Adrenal gland (tissue), 12 donors: ENCODE measurements around the gene RTP4. TPM values are rescaled to one million over a fixed set of nuclear protein-coding genes. Genes with fewer than 3 reads are reported as not detected.

ENCODE experiments used
- DNase-seq, 7 donors: peaks; one replicate each; pipeline ENCODE4 v3.0.0-alpha.2; 2019 to 2020
- H3K27ac ChIP-seq, 5 donors: fragments of 200-600 bp; sonication (generic) in 4 of 5; 1 replicate in 3 of 5; 2 replicates in 2 of 5; pipeline versions ENCODE4 v1.5.1 to v1.8.0; 2016 to 2020; ENCODE audit warnings: mild to moderate bottlenecking in 1 of 5
- H3K27me3 ChIP-seq: fragments of 200-600 bp; 2 replicates; pipeline ENCODE4 v1.8.0; 2021
- H3K36me3 ChIP-seq, 2 donors: fragments of 200-600 bp; replicated peaks in 1 of 2; 1 replicate in 1 of 2; 2 replicates in 1 of 2; pipeline versions ENCODE4 v1.5.1 to v1.8.0; 2018 to 2022
- H3K4me1 ChIP-seq, 2 donors: fragments of 200-600 bp; replicated peaks in 1 of 2; 1 replicate in 1 of 2; 2 replicates in 1 of 2; pipeline versions ENCODE4 v1.5.1 to v1.8.0; 2018 to 2021
- H3K4me3 ChIP-seq, 4 donors: fragments of 200-600 bp; sonication (generic) in 3 of 4; one replicate each; pipeline ENCODE4 v1.5.1; 2016 to 2018
- H3K9me3 ChIP-seq, 3 donors: fragments of 200-600 bp; sonication (generic) in 1 of 3; replicated peaks in 1 of 3; 1 replicate in 2 of 3; 2 replicates in 1 of 3; pipeline versions ENCODE4 v1.5.1 to v1.8.0; 2016 to 2021
- POLR2A ChIP-seq, 2 donors: fragments of 450-650 bp; IDR thresholded peaks; one replicate each; pipeline ENCODE4 v1.6.1; 2017; ENCODE audit warnings: antibody characterized with exemption in 2 of 2, mild to moderate bottlenecking in 2 of 2, moderate library complexity in 1 of 2
- WGBS, 4 donors: extraction: QIAGEN DNeasy Blood & Tissue Kit in 2 of 4; methylation state at CpG; one replicate each; pipeline versions ENCODE4 v1.1.5 to v1.1.7; 2013 to 2017; 5-methylcytosine and 5-hydroxymethylcytosine counted together
- intact Hi-C, 2 donors: fragments of 100-400 bp; cut with DNase I; formaldehyde crosslinking; loops; one replicate each; pipeline versions ENCODE4 v1.14.1 to v1.15.0; 2022 to 2023
- polyA plus RNA-seq, 3 donors: library from polyadenylated mRNA; stranded (reverse); fragments of 200-250 nt in 2 of 3; fragments of 350-450 nt in 1 of 3; fragmentation: Illumina TruSeq in 1 of 3; extraction: RNeasy Lipid Tissue Mini Kit (QIAGEN cat#74804) in 1 of 3; gene quantifications; one replicate each; pipeline ENCODE4 v1.2.3, GENCODE V29; 2013 to 2014
- total RNA-seq, 9 donors: library from RNA; depleted of rRNA in 4 of 9; stranded (reverse); fragments of >200 nt in 4 of 9; fragments of 120-200 nt in 1 of 9; fragmentation: NEBNext Ultra II Directional in 1 of 9; extraction: Animal tissue kit (Norgen Biotek cat#: 25700) in 1 of 9; gene quantifications; one replicate each; pipeline versions ENCODE4 v1.1.0 to v1.2.4, GENCODE V29; 2013 to 2023
- TF ChIP-seq, protein P1 (sequence below), 6 experiments: fragments of 450-650 bp in 4 of 6; fragments of 200-600 bp in 2 of 6; sonication (generic) in 1 of 6; IDR thresholded peaks; 1 replicate in 5 of 6; 2 replicates in 1 of 6; pipeline versions ENCODE4 v1.5.1 to v1.8.0; 2016 to 2021; ENCODE audit warnings: antibody characterized with exemption in 6 of 6, mild to moderate bottlenecking in 2 of 6, moderate library complexity in 1 of 6
- donor health status: healthy with polysubstance abuse.
- donor health status: Bipolar disorder and iron deficiency.
- donor health status: DM: yes; HTN: yes; CAD: no.
- donor health status: DM: no; HTN: no; CAD: no.
- donor health status: DM: no; HTN: no; CAD: no.
- donor health status: DM: yes; HTN: yes; CAD: no.

RTP4 gene
- total and polyA plus RNA-seq, 12 donors = 1.0 to 6.7 (median 3.6) TPM

DNA sequence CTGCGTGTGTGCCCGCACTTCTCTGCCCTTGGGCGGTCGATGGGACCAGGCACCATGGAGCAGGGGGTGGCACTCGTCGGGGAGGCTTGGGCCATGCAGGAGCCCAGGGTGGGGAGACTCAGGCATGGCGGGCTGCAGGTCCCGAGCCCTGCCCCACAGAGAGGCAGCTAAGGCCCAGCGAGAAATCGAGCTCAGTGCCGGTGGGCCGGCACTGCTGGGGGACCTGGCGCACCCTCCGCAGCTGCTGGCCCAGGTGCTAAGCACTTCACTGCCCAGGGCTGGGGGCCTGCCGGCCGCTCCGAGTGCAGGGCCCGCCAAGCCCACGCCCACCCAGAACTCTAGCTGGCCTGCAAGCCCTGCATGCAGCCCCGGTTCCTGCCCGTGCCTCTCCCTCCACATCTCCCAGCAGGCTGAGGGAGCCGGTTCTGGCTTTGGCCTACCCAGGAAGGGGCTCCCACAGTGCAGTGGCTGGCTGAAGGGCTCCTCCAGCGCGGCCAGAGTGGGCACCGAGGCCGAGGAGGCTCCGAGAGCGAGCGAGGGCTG, 553 bp upstream of the RTP4 start:
- 90 to 92% (median 91%) methylated on average over 13 to 29 of the region's 29 CpGs for WGBS, 4 donors
- Histone ChIP-seq H3K9me3 (no peaks in the 10 kb centered on the region), H3K27me3 (no peaks in the 10 kb centered on the region), H3K27ac (peak overlapping the region in 4 of 5 donors; percentile 79 to 92 (median 90)), H3K4me3 (peak overlapping the region in 2 of 4 donors; percentile 45 to 72), H3K36me3 (no peaks in the 10 kb centered on the region), H3K4me1 (peaks cover 11 to 17% of the 10 kb centered on the region in 2 donors)
- intact Hi-C loops = no loop called here
- DNase-seq = no peak
- TF ChIP-seq, protein P1, sequence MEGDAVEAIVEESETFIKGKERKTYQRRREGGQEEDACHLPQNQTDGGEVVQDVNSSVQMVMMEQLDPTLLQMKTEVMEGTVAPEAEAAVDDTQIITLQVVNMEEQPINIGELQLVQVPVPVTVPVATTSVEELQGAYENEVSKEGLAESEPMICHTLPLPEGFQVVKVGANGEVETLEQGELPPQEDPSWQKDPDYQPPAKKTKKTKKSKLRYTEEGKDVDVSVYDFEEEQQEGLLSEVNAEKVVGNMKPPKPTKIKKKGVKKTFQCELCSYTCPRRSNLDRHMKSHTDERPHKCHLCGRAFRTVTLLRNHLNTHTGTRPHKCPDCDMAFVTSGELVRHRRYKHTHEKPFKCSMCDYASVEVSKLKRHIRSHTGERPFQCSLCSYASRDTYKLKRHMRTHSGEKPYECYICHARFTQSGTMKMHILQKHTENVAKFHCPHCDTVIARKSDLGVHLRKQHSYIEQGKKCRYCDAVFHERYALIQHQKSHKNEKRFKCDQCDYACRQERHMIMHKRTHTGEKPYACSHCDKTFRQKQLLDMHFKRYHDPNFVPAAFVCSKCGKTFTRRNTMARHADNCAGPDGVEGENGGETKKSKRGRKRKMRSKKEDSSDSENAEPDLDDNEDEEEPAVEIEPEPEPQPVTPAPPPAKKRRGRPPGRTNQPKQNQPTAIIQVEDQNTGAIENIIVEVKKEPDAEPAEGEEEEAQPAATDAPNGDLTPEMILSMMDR (IDR thresholded peaks at IDR 0.05) = no peak
- TF ChIP-seq POLR2A (IDR thresholded peaks at IDR 0.05) = no peak

DNA sequence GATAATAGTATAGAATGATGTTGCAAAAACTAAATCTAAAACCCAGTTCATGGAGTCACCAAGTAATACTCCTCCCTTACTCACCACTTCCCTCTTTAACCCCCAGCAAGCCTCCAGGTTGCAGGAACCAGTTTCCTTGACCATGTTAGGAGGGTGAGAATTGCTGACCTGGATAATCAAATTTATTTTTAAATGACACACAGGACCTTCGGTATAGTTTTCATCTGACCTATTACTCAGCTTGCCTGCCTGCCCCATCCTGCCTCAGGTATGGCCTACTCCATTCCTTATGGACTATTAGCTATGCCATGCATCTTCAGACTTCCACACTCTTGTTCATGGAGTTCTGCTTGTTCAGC, 883 bp downstream of the RTP4 start:
- no peaks in the 10 kb centered on the region for H3K36me3 ChIP-seq
- no peaks in the 10 kb centered on the region for H3K27me3 ChIP-seq
- DNase-seq = no peak
- TF ChIP-seq, protein P1 (IDR thresholded peaks at IDR 0.05) = no peak
- no peak for TF ChIP-seq POLR2A (IDR thresholded peaks at IDR 0.05)
- WGBS, 4 donors = 18 to 36% (median 30%) methylated on average over 1 of the region's 1 CpG
- H3K27ac ChIP-seq = peak overlapping the region in 3 of 5 donors; percentile 11 to 91 (median 90)
- intact Hi-C loops = no loop called here
- no peaks in the 10 kb centered on the region for H3K9me3 ChIP-seq
- peaks cover 11 to 17% of the 10 kb centered on the region in 2 donors for H3K4me1 ChIP-seq
- peak overlapping the region in 2 of 4 donors; percentile 45 to 72 for H3K4me3 ChIP-seq

DNA sequence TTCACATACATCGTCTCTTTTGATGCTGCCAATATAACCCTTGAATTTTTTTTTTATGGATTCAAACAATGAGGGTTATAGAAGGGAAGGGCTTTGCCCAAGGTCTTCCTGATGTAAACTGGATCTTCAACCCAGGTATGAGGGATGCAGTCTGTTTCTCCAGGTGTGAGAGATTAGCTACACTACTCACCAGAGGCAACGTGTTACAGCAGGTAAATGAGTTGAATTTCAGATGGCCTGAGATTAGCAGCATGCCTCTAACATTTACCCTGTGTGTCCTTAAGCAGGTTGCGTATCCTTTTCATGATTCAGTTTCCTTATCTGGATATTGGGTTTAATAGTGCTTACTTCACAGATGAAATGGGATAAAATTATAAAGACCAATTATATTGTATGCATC, 1.9 kb downstream of the RTP4 start:
- WGBS, 4 donors = 85 to 93% (median 91%) methylated on average over 3 of the region's 3 CpGs
- H3K9me3 ChIP-seq = no peaks in the 10 kb centered on the region
- intact Hi-C loops = no loop called here
- H3K27me3 ChIP-seq = no peaks in the 10 kb centered on the region
- no peak overlapping the region for H3K27ac ChIP-seq
- peaks cover 11 to 17% of the 10 kb centered on the region in 2 donors for H3K4me1 ChIP-seq
- H3K36me3 ChIP-seq = no peaks in the 10 kb centered on the region
- H3K4me3 ChIP-seq = no peak overlapping the region
- DNase-seq = no peak
- TF ChIP-seq, protein P1 (IDR thresholded peaks at IDR 0.05) = no peak
- no peak for TF ChIP-seq POLR2A (IDR thresholded peaks at IDR 0.05)

DNA sequence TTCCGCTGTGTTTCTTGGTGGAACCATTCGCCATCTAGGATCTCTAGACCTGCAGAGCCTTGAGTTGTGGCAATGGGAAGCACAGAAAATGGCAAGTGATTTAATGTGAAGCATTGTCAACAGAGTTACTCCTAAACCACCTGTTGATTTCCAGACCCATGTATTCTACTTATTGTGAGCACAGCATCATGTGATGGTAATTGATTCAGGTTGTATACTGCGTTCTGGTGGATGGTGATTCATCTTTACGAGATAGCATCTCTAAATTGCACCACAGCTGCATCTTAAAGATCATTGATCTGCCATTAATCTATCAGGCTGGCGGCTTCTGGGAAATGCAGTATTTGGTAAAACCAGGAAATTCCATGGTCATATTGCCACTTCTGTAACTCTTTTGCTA, 7.4 kb downstream of the RTP4 start:
- H3K4me3 ChIP-seq = no peak overlapping the region
- 72 to 88% (median 80%) methylated on average over 5 of the region's 5 CpGs for WGBS, 4 donors
- TF ChIP-seq, protein P1 (IDR thresholded peaks at IDR 0.05) = no peak
- no peak for TF ChIP-seq POLR2A (IDR thresholded peaks at IDR 0.05)
- intact Hi-C loops = no loop called here
- no peak for DNase-seq
- H3K27me3 ChIP-seq = no peaks in the 10 kb centered on the region
- H3K9me3 ChIP-seq = no peaks in the 10 kb centered on the region
- no peaks in the 10 kb centered on the region for H3K36me3 ChIP-seq
- no peak overlapping the region for H3K27ac ChIP-seq
- no peaks in the 10 kb centered on the region for H3K4me1 ChIP-seq
